22Rv1 (cell line): Measurements from ENCODE around the gene GLB1L3.

Experiments used
- CTCF ChIP-seq: fragments of 450-650 bp; IDR thresholded peaks from 2 replicates; pipeline ENCODE4 v1.5.1; 2017; ENCODE audit warnings: mild to moderate bottlenecking
- ZFX ChIP-seq: fragments of 450-650 bp; IDR thresholded peaks from 2 replicates; pipeline ENCODE4 v1.6.1; 2017; ENCODE audit warnings: antibody characterized with exemption, borderline replicate concordance

GRCh38 chr11:134364261-134364660 lies 88.1 kb downstream of the GLB1L3 start:
- TF ChIP-seq CTCF (no peak), ZFX (no peak)
